HCT116 (cell line): ENCODE results near the gene CELF2. TPM values are rescaled to one million over a fixed set of nuclear protein-coding genes. Genes with fewer than 3 reads are reported as not detected.

Experiments
- ATAC-seq: fragments of 200-7000 bp; cut with Tn5 transposase; 2 replicates; pipeline ENCODE4 v1.9.1; 2020; ENCODE audit warnings: mild to moderate bottlenecking, moderate library complexity
- BruUV-seq: library from RNA; stranded (reverse); fragments of 400-500 nt; replicated peaks from 2 replicates; lab custom pipeline; 2021; lab: Mats Ljungman, UMichigan
- CTCF ChIA-PET: fragments of 300-600 bp; sonication (Branson Sonifier 250); formaldehyde crosslinking; loops from one replicate; lab custom pipeline; 2021; ENCODE audit warnings: antibody characterized with exemption; lab: Charles Lee
- POLR2A ChIA-PET: fragments of 300-600, 350-600 bp; sonication (Branson Sonifier 250); formaldehyde crosslinking; loops from one replicate; lab custom pipeline; 2021; ENCODE audit warnings: antibody characterized with exemption; lab: Charles Lee
- RAD21 ChIA-PET, 2 experiments: fragments of 300-600 bp; sonication (Branson Sonifier 250); formaldehyde crosslinking; loops; one replicate each; lab custom pipeline; 2023; ENCODE audit warnings: low total read pairs in 2 of 2; ENCODE audit not compliant: uncharacterized antibody in 2 of 2, unreplicated experiment in 2 of 2, low non-redundant PET in 1 of 2; lab: Charles Lee
- DNase-seq: peaks from one replicate; pipeline ENCODE4 v3.0.0-alpha.2; 2010; ENCODE audit warnings: low read depth, low spot score
- H2AFZ ChIP-seq: fragments of 200-600 bp; shearing (Covaris generic), sonication (generic); 2 replicates; pipeline ENCODE4 v1.6.1; 2017; ENCODE audit warnings: low read depth, mixed run types, mixed read lengths, antibody characterized with exemption, low read length; ENCODE audit not compliant: poor library complexity, severe bottlenecking
- H3K27ac ChIP-seq: 2 replicates; pipeline ENCODE4 v1.5.1; 2012; ENCODE audit warnings: low read depth, low read length
- H3K27me3 ChIP-seq: fragments of 200-600 bp; sonication (generic); 2 replicates; pipeline ENCODE4 v1.6.1; 2016; ENCODE audit warnings: mixed run types, low read length, mixed read lengths; ENCODE audit not compliant: insufficient read depth
- H3K36me3 ChIP-seq, 2 experiments: fragments of 200-500 bp in 1 of 2; fragments of 200-600 bp in 1 of 2; sonication (Bioruptor generic) in 1 of 2; sonication (generic) in 1 of 2; 2 replicates each; pipeline versions ENCODE4 v1.5.1 to v1.6.1; 2014 to 2016; ENCODE audit warnings: low read length in 2 of 2, inconsistent platforms in 1 of 2, mixed read lengths in 1 of 2, mixed run types in 1 of 2; ENCODE audit not compliant: insufficient read depth in 2 of 2, control insufficient read depth in 1 of 2
- H3K4me1 ChIP-seq, 2 experiments: fragments of 200-600 bp in 1 of 2; sonication (generic) in 1 of 2; 2 replicates each; pipeline versions ENCODE4 v1.5.1 to v1.6.1; 2012 to 2017; ENCODE audit warnings: low read length in 2 of 2, inconsistent platforms in 1 of 2, mild to moderate bottlenecking in 1 of 2, mixed read lengths in 1 of 2, mixed run types in 1 of 2, moderate library complexity in 1 of 2; ENCODE audit not compliant: insufficient read depth in 2 of 2, control insufficient read depth in 1 of 2
- H3K4me2 ChIP-seq: fragments of 200-600 bp; sonication (generic); 2 replicates; pipeline ENCODE4 v1.6.1; 2017; ENCODE audit warnings: mixed run types, low read length, mixed read lengths
- H3K4me3 ChIP-seq, 2 experiments: fragments of 200-600 bp in 1 of 2; sonication (generic) in 1 of 2; replicated peaks in 1 of 2; 2 replicates each; pipeline ENCODE4 v1.5.1; 2011 to 2016; ENCODE audit warnings: low read length in 2 of 2, control low read depth in 1 of 2, low read depth in 1 of 2, mild to moderate bottlenecking in 1 of 2, mixed read lengths in 1 of 2, mixed run types in 1 of 2
- H3K79me2 ChIP-seq: fragments of 200-600 bp; sonication (generic); 2 replicates; pipeline ENCODE4 v1.6.1; 2017; ENCODE audit warnings: mild to moderate bottlenecking, mixed run types, low read length, moderate library complexity, mixed read lengths; ENCODE audit not compliant: insufficient read depth
- H3K9ac ChIP-seq: fragments of 200-600 bp; sonication (generic); 2 replicates; pipeline ENCODE4 v1.6.1; 2016; ENCODE audit warnings: low read length, mixed read lengths
- H3K9me2 ChIP-seq: fragments of 200-600 bp; sonication (generic), shearing (Covaris generic); 2 replicates; pipeline ENCODE4 v1.6.1; 2017; ENCODE audit warnings: mixed run types, mild to moderate bottlenecking, moderate library complexity; ENCODE audit not compliant: insufficient read depth
- H3K9me3 ChIP-seq, 2 experiments: fragments of 200-500 bp in 1 of 2; fragments of 200-600 bp in 1 of 2; sonication (Bioruptor generic) in 1 of 2; sonication (generic) in 1 of 2; 2 replicates each; pipeline ENCODE4 v1.6.1; 2014 to 2017; ENCODE audit warnings: low read length in 2 of 2, mixed read lengths in 2 of 2, inconsistent platforms in 1 of 2, low read depth in 1 of 2, mild to moderate bottlenecking in 1 of 2, mixed run types in 1 of 2, moderate library complexity in 1 of 2; ENCODE audit not compliant: control insufficient read depth in 1 of 2, insufficient read depth in 1 of 2
- H4K20me1 ChIP-seq: fragments of 200-600 bp; sonication (generic), shearing (Covaris generic); 2 replicates; pipeline ENCODE4 v1.6.1; 2017; ENCODE audit warnings: mixed run types, mild to moderate bottlenecking, moderate library complexity; ENCODE audit not compliant: insufficient read depth
- CEBPB ChIP-seq: IDR thresholded peaks from 2 replicates; pipeline ENCODE4 v1.6.1; 2012; ENCODE audit warnings: low read depth
- EZH2 ChIP-seq: fragments of 200-600 bp; sonication (generic); IDR thresholded peaks from 2 replicates; pipeline ENCODE4 v1.6.1; 2017; ENCODE audit warnings: antibody characterized with exemption, mixed run types
- RAD21 ChIP-seq: IDR thresholded peaks from 2 replicates; pipeline ENCODE4 v1.6.1; 2012; ENCODE audit warnings: low read depth, mild to moderate bottlenecking
- SRF ChIP-seq: IDR thresholded peaks from 2 replicates; pipeline ENCODE4 v1.6.1; 2012; ENCODE audit warnings: low read depth
- ZNF274 ChIP-seq: fragments of 200-500 bp; sonication (Bioruptor generic); IDR thresholded peaks from 2 replicates; pipeline ENCODE4 v1.6.1; 2014; ENCODE audit warnings: mild to moderate bottlenecking, low read depth, low read length, inconsistent platforms
- intact Hi-C: fragments of 100-400 bp; cut with micrococcal nuclease; formaldehyde crosslinking; loops from 2 replicates; pipeline ENCODE4 v1.10.0; 2022
- total RNA-seq: library from RNA; stranded (reverse); gene quantifications from one replicate; pipeline ENCODE4 v1.2.1, GENCODE V29; 2021; ENCODE audit not compliant: unreplicated experiment
- TF ChIP-seq, protein P1 (sequence below): IDR thresholded peaks from 2 replicates; pipeline ENCODE4 v1.6.1; 2011; ENCODE audit warnings: mild to moderate bottlenecking, low read length, moderate library complexity; ENCODE audit not compliant: insufficient replicate concordance; ENCODE audit errors: extremely low read depth
- TF ChIP-seq, protein P2 (sequence below): IDR thresholded peaks from 2 replicates; pipeline ENCODE4 v1.6.1; 2012

Gene CELF2
- total RNA-seq, 1 experiment from 2014 or later: 0.66 TPM

DNA sequence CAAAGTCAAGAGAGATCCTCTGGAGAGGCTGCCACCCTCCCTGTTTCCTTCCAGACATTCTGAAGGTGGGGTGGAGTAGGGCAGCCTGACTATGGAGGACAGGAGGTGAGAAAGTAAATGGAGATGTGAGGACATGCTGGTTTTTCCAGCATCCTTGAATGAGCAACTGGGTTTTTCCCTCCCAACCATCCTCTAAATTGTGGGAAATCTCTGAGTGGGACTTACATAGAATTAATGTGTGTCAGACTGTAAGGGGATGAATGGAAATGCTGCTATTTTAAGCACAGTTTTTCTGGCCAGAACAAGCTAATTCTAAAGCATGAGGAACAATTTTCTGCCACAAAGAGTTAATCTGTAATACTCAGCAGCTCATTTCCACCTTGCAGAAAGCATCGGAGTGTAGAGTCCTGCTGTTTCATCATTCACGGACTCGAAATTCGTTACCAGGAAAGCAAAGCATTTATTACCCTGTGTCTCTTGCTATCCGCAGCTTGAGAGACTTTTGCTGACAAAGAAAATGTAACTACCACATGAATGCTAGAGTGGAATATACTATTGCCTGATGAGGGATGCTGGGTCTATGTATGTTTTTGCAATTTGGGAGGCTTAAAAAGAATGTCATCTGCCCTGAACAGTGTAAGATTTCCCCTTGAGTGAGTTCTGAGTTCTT lies 213.0 kb downstream of the CELF2 start:
- no TSS peak for BruUV-seq
- ChIA-PET CTCF (no interaction called here), POLR2A (no interaction called here), RAD21 (no interaction called here)
- no peak overlapping the region for H3K27ac ChIP-seq
- H3K4me2 ChIP-seq: no peak overlapping the region
- DNase-seq: no peak
- no peaks in the 10 kb centered on the region for H3K4me1 ChIP-seq
- TF ChIP-seq ZNF274: no peak
- TF ChIP-seq, protein P1, sequence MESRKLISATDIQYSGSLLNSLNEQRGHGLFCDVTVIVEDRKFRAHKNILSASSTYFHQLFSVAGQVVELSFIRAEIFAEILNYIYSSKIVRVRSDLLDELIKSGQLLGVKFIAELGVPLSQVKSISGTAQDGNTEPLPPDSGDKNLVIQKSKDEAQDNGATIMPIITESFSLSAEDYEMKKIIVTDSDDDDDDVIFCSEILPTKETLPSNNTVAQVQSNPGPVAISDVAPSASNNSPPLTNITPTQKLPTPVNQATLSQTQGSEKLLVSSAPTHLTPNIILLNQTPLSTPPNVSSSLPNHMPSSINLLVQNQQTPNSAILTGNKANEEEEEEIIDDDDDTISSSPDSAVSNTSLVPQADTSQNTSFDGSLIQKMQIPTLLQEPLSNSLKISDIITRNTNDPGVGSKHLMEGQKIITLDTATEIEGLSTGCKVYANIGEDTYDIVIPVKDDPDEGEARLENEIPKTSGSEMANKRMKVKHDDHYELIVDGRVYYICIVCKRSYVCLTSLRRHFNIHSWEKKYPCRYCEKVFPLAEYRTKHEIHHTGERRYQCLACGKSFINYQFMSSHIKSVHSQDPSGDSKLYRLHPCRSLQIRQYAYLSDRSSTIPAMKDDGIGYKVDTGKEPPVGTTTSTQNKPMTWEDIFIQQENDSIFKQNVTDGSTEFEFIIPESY: no peak
- no peak for TF ChIP-seq SRF
- TF ChIP-seq, protein P2, sequence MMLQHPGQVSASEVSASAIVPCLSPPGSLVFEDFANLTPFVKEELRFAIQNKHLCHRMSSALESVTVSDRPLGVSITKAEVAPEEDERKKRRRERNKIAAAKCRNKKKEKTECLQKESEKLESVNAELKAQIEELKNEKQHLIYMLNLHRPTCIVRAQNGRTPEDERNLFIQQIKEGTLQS: no peak
- TF ChIP-seq RAD21: no peak
- no peak for TF ChIP-seq CEBPB
- TF ChIP-seq EZH2: no peak
- TF ChIP-seq, all 23 proteins: peak for 0
- H4K20me1 ChIP-seq: no peaks in the 10 kb centered on the region
- no peaks in the 10 kb centered on the region for H3K9me3 ChIP-seq
- no peak overlapping the region for H3K9ac ChIP-seq
- no peaks in the 10 kb centered on the region; the same call in 1 of the 2 replicates for H3K27me3 ChIP-seq
- no peak for ATAC-seq
- H3K79me2 ChIP-seq: no peaks in the 10 kb centered on the region
- H2AFZ ChIP-seq: no peak overlapping the region
- intact Hi-C loops: no loop called here
- no peaks in the 10 kb centered on the region for H3K9me2 ChIP-seq
- no peaks in the 10 kb centered on the region for H3K36me3 ChIP-seq
- H3K4me3 ChIP-seq: no peak overlapping the region
